ENCODE data around the gene HHAT.
"Not testable (repeated sequence)": the region's sequence is repeated elsewhere in the genome, so short reads cannot be mapped to it uniquely, and the experiment has no call there.

HHAT gene

DNA sequence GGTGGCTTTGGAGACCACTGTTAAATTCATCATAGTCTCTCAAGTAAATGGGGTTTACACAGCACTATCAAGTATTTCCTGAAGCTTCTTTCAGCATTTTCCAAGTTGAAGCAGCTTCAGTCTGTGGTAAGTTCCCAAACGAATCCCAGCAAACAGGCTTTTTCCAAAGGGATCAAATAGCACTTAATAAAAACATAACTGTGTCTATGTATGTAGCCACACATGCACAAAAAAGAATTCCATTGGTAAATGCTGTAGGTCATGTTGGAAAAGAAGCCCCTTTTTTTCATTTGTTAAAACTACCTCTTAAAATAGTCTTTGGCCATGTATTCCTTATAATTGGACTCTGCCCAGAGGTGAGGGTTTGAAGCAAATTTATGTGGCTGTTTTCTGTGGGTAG is 69.8 kb downstream of the HHAT start:
- Histone ChIP-seq H3K4me1 (ENCODE audit: control insufficient read depth in 5 of 5, insufficient read depth in 5 of 5, low read length in 5 of 5) (no peaks in the 10 kb centered on the region), H3K27me3 (ENCODE audit: control insufficient read depth in 5 of 5, insufficient read depth in 4 of 5, low read length in 5 of 5) (no peaks in the 10 kb centered on the region), H3K27ac (ENCODE audit: low read depth, low read length) (no peak overlapping the region), H3K36me3 (ENCODE audit: control insufficient read depth in 5 of 5, insufficient read depth in 5 of 5, low read length in 5 of 5) (no peaks in the 10 kb centered on the region), H3K9me3 (ENCODE audit: control insufficient read depth in 5 of 5, low read length in 5 of 5) (no peaks in the 10 kb centered on the region), H3K4me3 (ENCODE audit: low read depth in 1 of 5, low read length in 5 of 5) (no peak overlapping the region), H3K9ac (ENCODE audit: low read length in 5 of 5) (no peak overlapping the region)

GRCh38 chr1:210400043-210400840 is 71.5 kb downstream of the HHAT start:
- Histone ChIP-seq H3K27me3 (ENCODE audit: control insufficient read depth in 5 of 5, insufficient read depth in 4 of 5, low read length in 5 of 5) (no peaks in the 10 kb centered on the region), H3K9ac (ENCODE audit: low read length in 5 of 5) (no peak overlapping the region)

GRCh38 chr1:210402560-210402959 is 73.9 kb downstream of the HHAT start:
- Histone ChIP-seq H3K9ac (ENCODE audit: low read length in 5 of 5) (no peak overlapping the region), H3K27me3 (ENCODE audit: control insufficient read depth in 5 of 5, insufficient read depth in 4 of 5, low read length in 5 of 5) (no peaks in the 10 kb centered on the region), H3K4me1 (ENCODE audit: control insufficient read depth in 5 of 5, insufficient read depth in 5 of 5, low read length in 5 of 5) (no peaks in the 10 kb centered on the region), H3K27ac (ENCODE audit: low read depth, low read length) (no peak overlapping the region), H3K36me3 (ENCODE audit: control insufficient read depth in 5 of 5, insufficient read depth in 5 of 5, low read length in 5 of 5) (no peaks in the 10 kb centered on the region), H3K4me3 (ENCODE audit: low read depth in 1 of 5, low read length in 5 of 5) (no peak overlapping the region), H3K9me3 (ENCODE audit: control insufficient read depth in 5 of 5, low read length in 5 of 5) (no peaks in the 10 kb centered on the region)

More at GRCh38 chr1:210400043-210400840, 71.5 kb downstream of the HHAT start:
- Histone ChIP-seq H3K4me3 (ENCODE audit: low read depth in 1 of 5, low read length in 5 of 5) (no peak overlapping the region), H3K27ac (ENCODE audit: low read depth, low read length) (no peak overlapping the region), H3K9me3 (ENCODE audit: control insufficient read depth in 5 of 5, low read length in 5 of 5) (no peaks in the 10 kb centered on the region), H3K4me1 (ENCODE audit: control insufficient read depth in 5 of 5, insufficient read depth in 5 of 5, low read length in 5 of 5) (no peaks in the 10 kb centered on the region), H3K36me3 (ENCODE audit: control insufficient read depth in 5 of 5, insufficient read depth in 5 of 5, low read length in 5 of 5) (no peaks in the 10 kb centered on the region)

DNA sequence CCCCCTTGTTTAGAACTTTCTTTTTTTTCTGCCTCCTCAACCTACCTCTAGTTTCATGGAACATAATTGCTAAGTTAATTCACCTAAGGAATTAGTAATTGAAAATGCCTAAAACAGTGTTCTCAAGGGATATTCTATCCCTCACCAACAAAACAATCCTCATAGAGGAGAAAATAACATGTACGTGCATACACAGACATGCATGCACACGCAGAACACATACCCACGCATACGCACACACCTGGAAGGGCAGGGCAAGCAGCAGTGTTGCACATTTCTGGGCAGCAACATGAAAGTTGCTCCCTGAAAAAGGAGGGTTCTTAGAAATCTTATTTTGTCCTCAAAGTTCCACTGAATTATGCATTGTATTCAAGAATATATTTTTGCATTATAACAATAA is 76.6 kb downstream of the HHAT start:
- Histone ChIP-seq H3K27me3 (ENCODE audit: control insufficient read depth in 5 of 5, insufficient read depth in 4 of 5, low read length in 5 of 5) (no peaks in the 10 kb centered on the region), H3K36me3 (ENCODE audit: control insufficient read depth in 5 of 5, insufficient read depth in 5 of 5, low read length in 5 of 5) (no peaks in the 10 kb centered on the region), H3K4me3 (ENCODE audit: low read depth in 1 of 5, low read length in 5 of 5) (no peak overlapping the region), H3K9me3 (ENCODE audit: control insufficient read depth in 5 of 5, low read length in 5 of 5) (no peaks in the 10 kb centered on the region), H3K4me1 (ENCODE audit: control insufficient read depth in 5 of 5, insufficient read depth in 5 of 5, low read length in 5 of 5) (no peaks in the 10 kb centered on the region), H3K9ac (ENCODE audit: low read length in 5 of 5) (no peak overlapping the region), H3K27ac (ENCODE audit: low read depth, low read length) (no peak overlapping the region)

GRCh38 chr1:210406341-210406740 is 77.6 kb downstream of the HHAT start:
- not testable (repeated sequence) for H3K9ac ChIP-seq (ENCODE audit: low read length in 5 of 5); H3K4me1 ChIP-seq (ENCODE audit: control insufficient read depth in 5 of 5, insufficient read depth in 5 of 5, low read length in 5 of 5); H3K9me3 ChIP-seq (ENCODE audit: control insufficient read depth in 5 of 5, low read length in 5 of 5); H3K27me3 ChIP-seq (ENCODE audit: control insufficient read depth in 5 of 5, insufficient read depth in 4 of 5, low read length in 5 of 5); H3K4me3 ChIP-seq (ENCODE audit: low read depth in 1 of 5, low read length in 5 of 5); H3K27ac ChIP-seq (ENCODE audit: low read depth, low read length); H3K36me3 ChIP-seq (ENCODE audit: control insufficient read depth in 5 of 5, insufficient read depth in 5 of 5, low read length in 5 of 5)

DNA sequence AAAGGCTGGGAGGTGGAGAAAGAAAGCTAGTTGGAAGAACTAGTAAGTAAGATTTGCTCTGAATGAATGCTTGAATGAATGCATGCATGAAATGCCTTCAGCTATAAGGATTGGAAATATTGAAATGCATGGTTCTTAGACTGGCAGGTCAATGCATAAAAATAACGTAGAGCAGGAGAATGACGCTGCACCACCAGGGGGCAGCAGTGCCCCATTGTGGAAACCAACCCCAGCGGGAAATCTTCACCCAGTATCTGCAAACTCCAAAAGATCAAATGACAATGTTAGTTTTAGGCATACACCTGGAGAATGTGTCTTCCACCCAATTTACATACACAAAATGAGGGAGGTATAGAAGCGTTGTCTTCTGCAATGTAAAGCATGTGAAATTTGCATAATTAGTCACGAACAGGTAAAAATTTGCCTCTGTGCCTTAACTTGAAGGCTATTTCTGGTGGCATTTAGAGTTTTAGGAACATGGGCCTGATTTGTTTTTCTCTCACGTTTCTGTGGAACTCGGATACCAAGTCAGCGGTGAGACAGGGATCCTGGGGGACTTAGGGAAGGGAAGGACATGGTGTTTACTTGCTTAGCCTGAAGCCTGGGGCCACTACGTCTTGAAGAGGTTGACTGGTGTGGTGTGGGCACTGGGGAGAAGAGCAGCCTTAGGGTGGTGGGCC is 78.6 kb downstream of the HHAT start:
- H3K4me3 ChIP-seq (ENCODE audit: low read depth in 1 of 5, low read length in 5 of 5): no peak overlapping the region
- no peak overlapping the region for H3K9ac ChIP-seq (ENCODE audit: low read length in 5 of 5)
- H3K27ac ChIP-seq (ENCODE audit: low read depth, low read length): no peak overlapping the region
- no peaks in the 10 kb centered on the region for H3K9me3 ChIP-seq (ENCODE audit: control insufficient read depth in 5 of 5, low read length in 5 of 5)
- no peaks in the 10 kb centered on the region for H3K4me1 ChIP-seq (ENCODE audit: control insufficient read depth in 5 of 5, insufficient read depth in 5 of 5, low read length in 5 of 5)
- no peaks in the 10 kb centered on the region for H3K36me3 ChIP-seq (ENCODE audit: control insufficient read depth in 5 of 5, insufficient read depth in 5 of 5, low read length in 5 of 5)
- no peaks in the 10 kb centered on the region for H3K27me3 ChIP-seq (ENCODE audit: control insufficient read depth in 5 of 5, insufficient read depth in 4 of 5, low read length in 5 of 5)

- no peak overlapping the region for H3K4me3 ChIP-seq (ENCODE audit: low read depth in 1 of 5, low read length in 5 of 5)
- H3K27me3 ChIP-seq (ENCODE audit: control insufficient read depth in 5 of 5, insufficient read depth in 4 of 5, low read length in 5 of 5): no peaks in the 10 kb centered on the region
- H3K36me3 ChIP-seq (ENCODE audit: control insufficient read depth in 5 of 5, insufficient read depth in 5 of 5, low read length in 5 of 5): no peaks in the 10 kb centered on the region
- H3K9me3 ChIP-seq (ENCODE audit: control insufficient read depth in 5 of 5, low read length in 5 of 5): no peaks in the 10 kb centered on the region
- H3K9ac ChIP-seq (ENCODE audit: low read length in 5 of 5): no peak overlapping the region
- no peaks in the 10 kb centered on the region for H3K4me1 ChIP-seq (ENCODE audit: control insufficient read depth in 5 of 5, insufficient read depth in 5 of 5, low read length in 5 of 5)
- H3K27ac ChIP-seq (ENCODE audit: low read depth, low read length): no peak overlapping the region
Observed at GRCh38 chr1:210407887-210408252, 79.2 kb downstream of the HHAT start.

- H3K4me1 ChIP-seq (ENCODE audit: control insufficient read depth in 5 of 5, insufficient read depth in 5 of 5, low read length in 5 of 5): no peaks in the 10 kb centered on the region
- H3K9me3 ChIP-seq (ENCODE audit: control insufficient read depth in 5 of 5, low read length in 5 of 5): no peaks in the 10 kb centered on the region
- H3K27me3 ChIP-seq (ENCODE audit: control insufficient read depth in 5 of 5, insufficient read depth in 4 of 5, low read length in 5 of 5): no peaks in the 10 kb centered on the region
- no peak overlapping the region for H3K27ac ChIP-seq (ENCODE audit: low read depth, low read length)
- H3K9ac ChIP-seq (ENCODE audit: low read length in 5 of 5): no peak overlapping the region
- H3K4me3 ChIP-seq (ENCODE audit: low read depth in 1 of 5, low read length in 5 of 5): no peak overlapping the region
- H3K36me3 ChIP-seq (ENCODE audit: control insufficient read depth in 5 of 5, insufficient read depth in 5 of 5, low read length in 5 of 5): peaks cover 0 to 5% (median 0%) of the 10 kb centered on the region in 5 donors
Observed at GRCh38 chr1:210412240-210412639, 83.5 kb downstream of the HHAT start.

GRCh38 chr1:210413951-210414350 is 85.2 kb downstream of the HHAT start:
- Histone ChIP-seq H3K9me3 (ENCODE audit: control insufficient read depth in 5 of 5, low read length in 5 of 5) (no peaks in the 10 kb centered on the region), H3K4me3 (ENCODE audit: low read depth in 1 of 5, low read length in 5 of 5) (no peak overlapping the region), H3K27me3 (ENCODE audit: control insufficient read depth in 5 of 5, insufficient read depth in 4 of 5, low read length in 5 of 5) (no peaks in the 10 kb centered on the region), H3K36me3 (ENCODE audit: control insufficient read depth in 5 of 5, insufficient read depth in 5 of 5, low read length in 5 of 5) (peaks cover 0 to 5% (median 0%) of the 10 kb centered on the region in 5 donors), H3K9ac (ENCODE audit: low read length in 5 of 5) (no peak overlapping the region), H3K4me1 (ENCODE audit: control insufficient read depth in 5 of 5, insufficient read depth in 5 of 5, low read length in 5 of 5) (no peaks in the 10 kb centered on the region), H3K27ac (ENCODE audit: low read depth, low read length) (no peak overlapping the region)

- Histone ChIP-seq H3K9me3 (ENCODE audit: control insufficient read depth in 5 of 5, low read length in 5 of 5) (no peaks in the 10 kb centered on the region), H3K27me3 (ENCODE audit: control insufficient read depth in 5 of 5, insufficient read depth in 4 of 5, low read length in 5 of 5) (no peaks in the 10 kb centered on the region), H3K36me3 (ENCODE audit: control insufficient read depth in 5 of 5, insufficient read depth in 5 of 5, low read length in 5 of 5) (peaks cover 0 to 5% (median 0%) of the 10 kb centered on the region in 5 donors), H3K4me1 (ENCODE audit: control insufficient read depth in 5 of 5, insufficient read depth in 5 of 5, low read length in 5 of 5) (no peaks in the 10 kb centered on the region), H3K9ac (ENCODE audit: low read length in 5 of 5) (no peak overlapping the region), H3K27ac (ENCODE audit: low read depth, low read length) (no peak overlapping the region), H3K4me3 (ENCODE audit: low read depth in 1 of 5, low read length in 5 of 5) (no peak overlapping the region)
Observed at GRCh38 chr1:210415846-210416448, 87.2 kb downstream of the HHAT start.
